ENCODE measurements around the gene HLA-DOA. TPM values are rescaled to one million over a fixed set of nuclear protein-coding genes. Genes with fewer than 3 reads are reported as not detected.

The HLA-DOA gene
- total RNA-seq, 1 donor from 2014 or later: not detected

DNA sequence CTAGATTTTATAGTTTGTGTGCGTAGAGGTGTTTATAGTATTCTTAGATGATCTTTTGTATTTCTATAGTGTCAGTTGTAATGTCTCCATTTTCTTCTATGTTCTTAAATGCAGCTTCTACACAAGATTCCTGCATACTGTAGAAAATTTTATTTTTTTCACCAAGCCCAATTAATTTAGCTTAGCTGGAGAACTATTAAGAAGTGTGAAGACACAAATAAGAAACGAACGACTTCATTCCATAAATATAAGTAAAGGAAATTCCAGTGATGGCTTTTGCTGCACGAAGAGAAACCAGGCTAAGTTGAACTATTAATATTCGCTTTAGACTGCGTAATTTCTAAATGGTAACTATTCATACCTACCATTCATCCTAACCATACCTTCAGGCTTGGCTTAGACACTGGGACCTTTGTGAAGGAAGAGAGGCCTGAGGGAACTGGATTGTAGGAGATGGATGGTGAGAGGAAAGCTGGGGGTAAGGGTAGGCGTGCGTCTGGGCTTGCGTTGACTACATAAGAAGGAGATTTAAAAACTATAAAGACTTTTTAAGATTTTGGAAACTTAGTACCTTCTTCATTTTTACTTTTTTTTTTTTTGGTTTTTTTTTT lies 15.9 kb downstream of the HLA-DOA start:
- no peaks in the 10 kb centered on the region for H3K36me3 Mint-ChIP-seq (ENCODE audit: unreplicated experiment)
- H3K9me3 Mint-ChIP-seq (ENCODE audit: unreplicated experiment): peaks cover 6% of the 10 kb centered on the region
- H3K27me3 Mint-ChIP-seq (ENCODE audit: unreplicated experiment): peaks cover 65% of the 10 kb centered on the region
- no peaks in the 10 kb centered on the region for H3K4me1 Mint-ChIP-seq (ENCODE audit: unreplicated experiment)
- H3K27ac Mint-ChIP-seq (ENCODE audit: unreplicated experiment): no peak overlapping the region
- DNase-seq (ENCODE audit: extremely low spot score, unreplicated experiment): no peak
- no peak overlapping the region for H3K4me3 Mint-ChIP-seq (ENCODE audit: unreplicated experiment)
- TF ChIP-seq, protein P1, sequence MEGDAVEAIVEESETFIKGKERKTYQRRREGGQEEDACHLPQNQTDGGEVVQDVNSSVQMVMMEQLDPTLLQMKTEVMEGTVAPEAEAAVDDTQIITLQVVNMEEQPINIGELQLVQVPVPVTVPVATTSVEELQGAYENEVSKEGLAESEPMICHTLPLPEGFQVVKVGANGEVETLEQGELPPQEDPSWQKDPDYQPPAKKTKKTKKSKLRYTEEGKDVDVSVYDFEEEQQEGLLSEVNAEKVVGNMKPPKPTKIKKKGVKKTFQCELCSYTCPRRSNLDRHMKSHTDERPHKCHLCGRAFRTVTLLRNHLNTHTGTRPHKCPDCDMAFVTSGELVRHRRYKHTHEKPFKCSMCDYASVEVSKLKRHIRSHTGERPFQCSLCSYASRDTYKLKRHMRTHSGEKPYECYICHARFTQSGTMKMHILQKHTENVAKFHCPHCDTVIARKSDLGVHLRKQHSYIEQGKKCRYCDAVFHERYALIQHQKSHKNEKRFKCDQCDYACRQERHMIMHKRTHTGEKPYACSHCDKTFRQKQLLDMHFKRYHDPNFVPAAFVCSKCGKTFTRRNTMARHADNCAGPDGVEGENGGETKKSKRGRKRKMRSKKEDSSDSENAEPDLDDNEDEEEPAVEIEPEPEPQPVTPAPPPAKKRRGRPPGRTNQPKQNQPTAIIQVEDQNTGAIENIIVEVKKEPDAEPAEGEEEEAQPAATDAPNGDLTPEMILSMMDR (IDR thresholded peaks at IDR 0.05): no peak

DNA sequence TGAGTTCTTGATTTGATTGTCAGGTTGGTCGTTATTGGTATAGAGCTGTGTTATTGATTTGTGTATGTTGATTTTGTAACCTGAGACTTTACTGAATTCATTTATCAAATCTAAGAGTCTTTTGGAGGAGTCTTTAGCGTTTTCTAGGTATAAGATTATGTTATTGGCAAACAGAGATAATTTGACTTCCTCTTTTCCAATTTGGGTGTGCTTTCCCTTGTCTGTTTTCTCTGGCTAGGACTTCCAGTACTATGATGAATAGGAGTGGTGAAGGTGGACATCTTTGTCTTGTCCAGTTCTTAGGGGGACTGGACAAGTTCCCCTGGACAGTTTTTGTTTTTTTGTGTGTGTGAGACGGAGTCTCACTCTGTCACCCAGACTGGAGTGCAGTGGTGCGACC lies 17.4 kb downstream of the HLA-DOA start:
- TF ChIP-seq, protein P1 (IDR thresholded peaks at IDR 0.05): no peak
- Mint-ChIP-seq H3K9me3 (ENCODE audit: unreplicated experiment) (peaks cover 6% of the 10 kb centered on the region), H3K36me3 (ENCODE audit: unreplicated experiment) (no peaks in the 10 kb centered on the region), H3K27me3 (ENCODE audit: unreplicated experiment) (peaks cover 68% of the 10 kb centered on the region), H3K4me1 (ENCODE audit: unreplicated experiment) (no peaks in the 10 kb centered on the region), H3K4me3 (ENCODE audit: unreplicated experiment) (no peak overlapping the region), H3K27ac (ENCODE audit: unreplicated experiment) (no peak overlapping the region)
- no peak for DNase-seq (ENCODE audit: extremely low spot score, unreplicated experiment)

DNA sequence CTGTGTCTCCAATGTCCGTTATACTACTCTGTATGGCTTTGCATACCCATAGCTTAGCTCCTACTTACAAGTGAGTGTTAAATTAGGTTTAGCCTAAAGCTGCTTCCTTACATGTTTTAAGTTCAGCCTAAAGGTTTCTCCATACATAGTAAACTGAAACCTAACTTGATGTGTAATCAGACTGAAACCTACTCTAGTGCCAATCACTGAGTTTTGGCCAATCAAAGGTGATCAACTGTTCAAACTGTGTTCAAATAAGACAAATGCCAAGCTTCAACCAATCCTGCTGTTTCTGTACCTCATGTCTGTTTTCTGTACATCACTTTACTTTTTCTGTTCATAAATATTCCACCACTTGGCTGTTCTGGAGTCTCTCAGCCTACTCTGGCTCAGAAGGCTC lies 20.0 kb downstream of the HLA-DOA start:
- Mint-ChIP-seq H3K27me3 (ENCODE audit: unreplicated experiment) (peaks cover 57% of the 10 kb centered on the region), H3K27ac (ENCODE audit: unreplicated experiment) (no peak overlapping the region), H3K36me3 (ENCODE audit: unreplicated experiment) (no peaks in the 10 kb centered on the region), H3K4me1 (ENCODE audit: unreplicated experiment) (no peaks in the 10 kb centered on the region), H3K4me3 (ENCODE audit: unreplicated experiment) (no peak overlapping the region), H3K9me3 (ENCODE audit: unreplicated experiment) (peaks cover 6% of the 10 kb centered on the region)
- TF ChIP-seq, protein P1 (IDR thresholded peaks at IDR 0.05): no peak
- DNase-seq (ENCODE audit: extremely low spot score, unreplicated experiment): no peak

DNA sequence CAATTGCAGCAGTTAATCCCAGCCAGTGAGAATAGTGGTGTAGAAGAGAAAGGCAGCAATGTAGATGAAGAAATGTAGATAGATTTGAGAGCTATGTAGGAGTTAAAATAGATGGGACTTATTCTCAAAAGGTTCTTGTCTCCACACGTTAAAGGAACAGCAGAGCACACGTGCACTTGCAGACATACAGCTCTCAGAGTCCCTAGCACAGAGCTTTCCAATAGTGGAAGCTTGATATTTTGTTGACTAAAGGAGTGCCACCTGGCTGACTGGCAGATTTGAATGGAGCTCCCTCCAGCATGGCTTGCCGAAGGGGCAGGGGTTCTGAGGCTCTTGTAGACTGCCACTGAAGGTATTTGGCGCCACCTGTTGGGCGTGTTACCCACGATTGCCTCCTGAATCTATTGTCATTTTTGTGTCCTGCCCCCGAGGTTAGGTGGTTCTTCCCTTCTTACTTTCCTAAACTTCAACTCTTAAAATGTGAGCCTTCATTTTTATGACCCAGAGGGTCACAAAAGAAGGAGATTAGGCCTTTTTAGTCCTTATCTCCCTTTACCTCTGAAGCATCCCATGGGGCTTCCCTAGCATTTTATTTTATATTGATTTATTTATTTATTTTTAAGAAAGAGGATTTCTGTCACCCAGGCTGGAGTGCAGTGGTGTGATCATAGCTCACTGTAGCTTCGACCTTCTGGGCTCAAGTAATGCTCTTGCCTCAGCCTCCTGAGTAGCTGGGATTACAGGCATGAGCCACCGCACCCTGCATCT lies 24.6 kb downstream of the HLA-DOA start:
- H3K27ac Mint-ChIP-seq (ENCODE audit: unreplicated experiment): no peak overlapping the region
- H3K36me3 Mint-ChIP-seq (ENCODE audit: unreplicated experiment): peaks cover 22% of the 10 kb centered on the region
- peaks cover 1% of the 10 kb centered on the region for H3K4me1 Mint-ChIP-seq (ENCODE audit: unreplicated experiment)
- no peak overlapping the region for H3K4me3 Mint-ChIP-seq (ENCODE audit: unreplicated experiment)
- H3K9me3 Mint-ChIP-seq (ENCODE audit: unreplicated experiment): no peaks in the 10 kb centered on the region
- peaks cover 28% of the 10 kb centered on the region for H3K27me3 Mint-ChIP-seq (ENCODE audit: unreplicated experiment)
- peak; percentile 91 for DNase-seq (ENCODE audit: extremely low spot score, unreplicated experiment)
- TF ChIP-seq, protein P1 (IDR thresholded peaks at IDR 0.05): peak; percentile 93

DNA sequence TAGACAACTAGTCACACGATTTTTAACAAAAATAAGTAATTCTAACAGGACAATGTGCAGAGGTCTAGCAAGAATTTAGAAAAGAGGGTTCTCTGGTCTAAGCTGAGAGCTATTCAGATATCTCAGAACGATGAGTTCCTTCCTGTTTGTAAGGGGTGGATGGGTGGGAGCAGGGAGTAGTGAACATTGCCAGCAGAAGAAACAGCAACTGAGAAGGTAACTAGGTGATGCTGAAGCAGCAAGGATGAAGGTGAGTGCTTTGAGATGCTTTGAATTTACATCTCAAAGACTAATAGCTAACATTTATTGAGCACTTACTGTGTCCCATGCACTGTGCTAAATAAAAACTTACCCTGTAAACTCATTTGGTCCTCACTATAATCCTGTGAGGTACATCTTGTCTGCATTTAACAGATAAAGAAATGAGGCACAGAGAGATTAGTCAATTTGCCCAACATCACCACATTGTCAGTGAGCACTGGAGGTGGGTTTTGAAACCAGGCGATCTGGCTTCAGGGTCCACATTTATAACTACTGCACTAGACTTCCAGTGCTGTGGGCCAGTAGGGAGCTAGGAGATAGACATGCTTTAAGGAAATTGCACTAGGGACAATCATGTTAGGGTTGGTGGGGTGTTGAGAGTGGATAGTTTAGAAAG lies 25.3 kb downstream of the HLA-DOA start:
- H3K4me1 Mint-ChIP-seq (ENCODE audit: unreplicated experiment): peaks cover 1% of the 10 kb centered on the region
- peaks cover 26% of the 10 kb centered on the region for H3K36me3 Mint-ChIP-seq (ENCODE audit: unreplicated experiment)
- peaks cover 22% of the 10 kb centered on the region for H3K27me3 Mint-ChIP-seq (ENCODE audit: unreplicated experiment)
- H3K4me3 Mint-ChIP-seq (ENCODE audit: unreplicated experiment): no peak overlapping the region
- TF ChIP-seq, protein P1 (IDR thresholded peaks at IDR 0.05): no peak
- H3K9me3 Mint-ChIP-seq (ENCODE audit: unreplicated experiment): no peaks in the 10 kb centered on the region
- DNase-seq (ENCODE audit: extremely low spot score, unreplicated experiment): no peak
- H3K27ac Mint-ChIP-seq (ENCODE audit: unreplicated experiment): peak overlapping the region; percentile 24

Measured in osteocyte (in vitro differentiated cells).